ENCODE measurements around the gene ADGRV1. TPM values are rescaled to one million over a fixed set of nuclear protein-coding genes. Genes with fewer than 3 reads are reported as not detected.

Gene ADGRV1
- total RNA-seq, 4 donors from 2014 or later = 0.28 to 6.5 (median 3.7) TPM

- no peaks in the 10 kb centered on the region for H3K36me3 ChIP-seq
- no peaks in the 10 kb centered on the region for H3K9me3 ChIP-seq
- DNase-seq = no peak
- H3K4me3 ChIP-seq = no peak overlapping the region
- no peaks in the 10 kb centered on the region for H3K4me1 ChIP-seq
- H3K27me3 ChIP-seq = no peaks in the 10 kb centered on the region
- no peak overlapping the region for H3K27ac ChIP-seq
- TF ChIP-seq POLR2A (IDR thresholded peaks at IDR 0.05) (no peak), CTCF (IDR thresholded peaks at IDR 0.05) (no peak)
These were observed 7.2 kb upstream of the ADGRV1 start for GRCh38 chr5:90551376-90551775.

- TF ChIP-seq POLR2A (IDR thresholded peaks at IDR 0.05) (no peak), CTCF (IDR thresholded peaks at IDR 0.05) (no peak)
These were observed 4.9 kb upstream of the ADGRV1 start for GRCh38 chr5:90553711-90554110.

GRCh38 chr5:90554358-90555006 is 4.1 kb upstream of the ADGRV1 start:
- DNase-seq = no peak
- H3K27ac ChIP-seq = no peak overlapping the region
- no peak overlapping the region for H3K4me3 ChIP-seq
- H3K9me3 ChIP-seq = no peaks in the 10 kb centered on the region
- peaks cover 0 to 10% of the 10 kb centered on the region in 2 donors for H3K27me3 ChIP-seq
- TF ChIP-seq CTCF (IDR thresholded peaks at IDR 0.05) = no peak
- peaks cover 0 to 10% (median 4%) of the 10 kb centered on the region in 4 donors for H3K4me1 ChIP-seq
- no peaks in the 10 kb centered on the region for H3K36me3 ChIP-seq

More at GRCh38 chr5:90553711-90554110, 4.9 kb upstream of the ADGRV1 start:
- no peaks in the 10 kb centered on the region for H3K36me3 ChIP-seq
- no peak overlapping the region for H3K27ac ChIP-seq
- H3K9me3 ChIP-seq = no peaks in the 10 kb centered on the region
- no peak overlapping the region for H3K4me3 ChIP-seq
- H3K4me1 ChIP-seq = peaks cover 0 to 6% (median 2%) of the 10 kb centered on the region in 4 donors
- peaks cover 0 to 6% of the 10 kb centered on the region in 2 donors for H3K27me3 ChIP-seq
- no peak for DNase-seq

DNA sequence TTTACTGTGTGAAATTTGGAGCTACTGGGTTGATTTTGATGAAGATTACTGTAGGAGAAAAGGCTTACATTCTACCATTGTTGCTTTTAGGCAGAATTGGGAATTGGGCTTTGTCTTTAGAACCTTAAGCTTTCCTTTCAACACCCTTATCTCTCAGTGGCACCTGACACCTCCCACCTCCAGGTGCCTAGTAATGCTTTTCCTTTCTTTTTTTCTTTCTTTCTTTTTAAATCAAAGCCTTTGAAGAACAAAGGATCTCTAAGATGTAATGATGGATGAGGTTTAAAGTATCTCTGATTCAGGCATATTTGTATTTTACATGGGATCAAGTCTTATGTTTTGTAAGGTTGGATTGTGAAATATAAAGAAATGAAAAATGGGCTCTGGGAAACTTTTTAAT is 2.9 kb upstream of the ADGRV1 start:
- Histone ChIP-seq H3K27ac (no peak overlapping the region), H3K4me1 (peaks cover 0 to 10% (median 4%) of the 10 kb centered on the region in 4 donors), H3K27me3 (peaks cover 0 to 10% of the 10 kb centered on the region in 2 donors), H3K4me3 (no peak overlapping the region), H3K9me3 (no peaks in the 10 kb centered on the region), H3K36me3 (no peaks in the 10 kb centered on the region)
- TF ChIP-seq POLR2A (IDR thresholded peaks at IDR 0.05) = no peak
- TF ChIP-seq CTCF (IDR thresholded peaks at IDR 0.05) = no peak
- no peak for DNase-seq

- Histone ChIP-seq H3K36me3 (no peaks in the 10 kb centered on the region), H3K4me3 (no peak overlapping the region), H3K9me3 (no peaks in the 10 kb centered on the region), H3K4me1 (peaks cover 0 to 10% (median 4%) of the 10 kb centered on the region in 4 donors), H3K27me3 (peaks cover 0 to 10% of the 10 kb centered on the region in 2 donors), H3K27ac (no peak overlapping the region)
- no peak for DNase-seq
- TF ChIP-seq POLR2A (IDR thresholded peaks at IDR 0.05) = no peak
These were observed 1.2 kb upstream of the ADGRV1 start for GRCh38 chr5:90557391-90557790.

GRCh38 chr5:90557871-90558270 is 726 bp upstream of the ADGRV1 start:
- no peak for TF ChIP-seq CTCF (IDR thresholded peaks at IDR 0.05)
- TF ChIP-seq POLR2A (IDR thresholded peaks at IDR 0.05) = no peak
- Histone ChIP-seq H3K27ac (no peak overlapping the region), H3K4me1 (peaks cover 0 to 10% (median 4%) of the 10 kb centered on the region in 4 donors), H3K27me3 (peaks cover 0 to 10% of the 10 kb centered on the region in 2 donors), H3K4me3 (peak overlapping the region in 2 of 4 donors; percentile 34 to 45), H3K9me3 (no peaks in the 10 kb centered on the region), H3K36me3 (no peaks in the 10 kb centered on the region)
- DNase-seq = no peak

All from Peyer's patch (tissue), 4 donors.